Measurements from ENCODE around the gene TYMS. TPM values are rescaled to one million over a fixed set of nuclear protein-coding genes. Genes with fewer than 3 reads are reported as not detected.

Gene TYMS
- total and polyA plus RNA-seq, 9 of the 15 experiments (the other 6 are each of a cell fraction or from before 2014, with no cell fraction given) = 69.1 to 409 (median 175) TPM

- TF ChIP-seq ZNF134 (CRISPR knock-in tag; conservative IDR thresholded peaks at IDR 0.05) (no peak), PYGO2 (tag; IDR thresholded peaks at IDR 0.05) (no peak), MXD1 (CRISPR knock-in tag; IDR thresholded peaks at IDR 0.05; ENCODE audit: borderline replicate concordance, poor library complexity, severe bottlenecking) (no peak), BRD9 (IDR thresholded peaks at IDR 0.05; ENCODE audit: low read depth, partially characterized antibody) (peak; percentile 77), POLR2B (IDR thresholded peaks at IDR 0.05; ENCODE audit: low read depth, partially characterized antibody) (peak; percentile 20), SNIP1 (IDR thresholded peaks at IDR 0.05; ENCODE audit: low read depth) (no peak), CUX1 (CRISPR knock-in tag; IDR thresholded peaks at IDR 0.05) (no peak), PCBP1 (IDR thresholded peaks at IDR 0.05; ENCODE audit: low read depth, low read length, poor library complexity, severe bottlenecking) (no peak), SIN3A (IDR thresholded peaks at IDR 0.05; ENCODE audit: borderline replicate concordance in 2 of 2, control insufficient read depth in 1 of 2, low read depth in 2 of 2, low read length in 2 of 2) (no peak), KDM2B (CRISPR knock-in tag; IDR thresholded peaks at IDR 0.05) (no peak), SRSF7 (optimal IDR thresholded peaks at IDR 0.05; ENCODE audit: low read depth, low read length) (no peak), OTX1 (CRISPR knock-in tag; IDR thresholded peaks at IDR 0.05) (0 out of 2 replicates have a peak, but pooled peaks have one; percentile 53), SMC3 (conservative IDR thresholded peaks at IDR 0.05; ENCODE audit: insufficient read depth, low read depth, low read length) (no peak), CBX3 (IDR thresholded peaks at IDR 0.05; ENCODE audit: borderline replicate concordance in 1 of 2, low read length in 2 of 2) (no peak), KDM1A (IDR thresholded peaks at IDR 0.05) (peak; percentile 19 to 48; a peak in 2 of 4 replicates), STAT6 (CRISPR knock-in tag; IDR thresholded peaks at IDR 0.05) (no peak)
Observed at GRCh38 chr18:650428-650858, 7.0 kb upstream of the TYMS start (continued).
